ENCODE data around the gene FMNL2. TPM values are rescaled to one million over a fixed set of nuclear protein-coding genes. Genes with fewer than 3 reads are reported as not detected.

The FMNL2 gene
- total and polyA plus RNA-seq, 2 of the 4 experiments (the other 2 are of a cell fraction), result 10.9 to 11.4 TPM

- no peak overlapping the region for H2BK15ac ChIP-seq (ENCODE audit: low read depth, low read length)
Measured at GRCh38 chr2:152553518-152553917, 218.5 kb downstream of the FMNL2 start.

More at GRCh38 chr2:152553518-152553917, 218.5 kb downstream of the FMNL2 start:
- intact Hi-C loops (cut with micrococcal nuclease) (loop anchor here (10.0 kb wide), 1 partner anchor 71 kb away; no protein-coding TSS in a partner anchor), dilution Hi-C loops (cut with HindIII; ENCODE audit: low sequenced_read_pairs, unreplicated experiment) (no loop called here), in situ Hi-C loops (cut with MboI; ENCODE audit: low sequenced_read_pairs) (no loop called here)
- Histone ChIP-seq H2BK120ac (ENCODE audit: low read depth, low read length) (no peak overlapping the region), H3K27ac (ENCODE audit: insufficient read depth, low read length) (no peak overlapping the region), H3K4me2 (ENCODE audit: low read depth, low read length) (no peak overlapping the region), H3K79me1 (ENCODE audit: low read depth in 1 of 2, low read length in 2 of 2) (no peaks in the 10 kb centered on the region; a peak in 1 of 4 replicates), H3K9me1 (ENCODE audit: insufficient read depth, low read length) (peaks cover 3% of the 10 kb centered on the region; the same call in 1 of the 2 replicates), H3K4me3 (ENCODE audit: insufficient read depth, low read depth, low read length) (no peak overlapping the region), H3K27me3 (ENCODE audit: control insufficient read depth, insufficient read depth, low read length) (no peaks in the 10 kb centered on the region), H2AK9ac (replicated peaks; ENCODE audit: low read depth, low read length, poor library complexity) (no peak overlapping the region), H3K56ac (ENCODE audit: extremely low read depth, insufficient read depth, low read length) (no peak overlapping the region), H3K14ac (replicated peaks; ENCODE audit: low read depth, low read length) (no peak overlapping the region), H2BK20ac (ENCODE audit: low read depth, low read length) (no peak overlapping the region), H3K4ac (ENCODE audit: low read depth, low read length) (no peak overlapping the region), H3K9ac (ENCODE audit: low read depth, low read length) (no peak overlapping the region), H2AK5ac (ENCODE audit: low read depth, low read length) (no peak overlapping the region), H3K36me3 (ENCODE audit: control insufficient read depth, insufficient read depth, low read length) (no peaks in the 10 kb centered on the region), H4K5ac (ENCODE audit: low read depth, low read length) (no peak overlapping the region), H3K18ac (ENCODE audit: low read depth, low read length) (no peak overlapping the region), H4K91ac (ENCODE audit: insufficient read depth, low read depth, low read length) (no peak overlapping the region), H3K23ac (ENCODE audit: low read depth, low read length) (no peak overlapping the region), H4K20me1 (ENCODE audit: insufficient read depth, low read length) (no peaks in the 10 kb centered on the region), H3K9me3 (ENCODE audit: control insufficient read depth, insufficient read depth, low read length) (no peaks in the 10 kb centered on the region), H3K4me1 (ENCODE audit: control insufficient read depth, insufficient read depth, low read length) (peaks cover 2% of the 10 kb centered on the region; the same call in 1 of the 2 replicates), H4K8ac (ENCODE audit: low read depth in 2 of 2, low read length in 2 of 2) (no peak overlapping the region), H2AFZ (replicated peaks; ENCODE audit: low read length, poor library complexity) (no peak overlapping the region), H2BK5ac (ENCODE audit: low read depth, low read length, poor library complexity, severe bottlenecking) (no peak overlapping the region)
- DNase-seq (no peak), ATAC-seq (ENCODE audit: low read depth) (no peak)
- 80% methylated on average over 1 of the region's 1 CpG; no CpG with 5 or more reads in 1 of the 2 experiments for WGBS, 2 experiments (ENCODE audit: extremely low coverage in 2 of 2, insufficient read length in 1 of 2)
- TF ChIP-seq MAFK (IDR thresholded peaks at IDR 0.05; ENCODE audit: low read depth, low read length) (no peak), RCOR1 (IDR thresholded peaks at IDR 0.05; ENCODE audit: insufficient replicate concordance, low read length) (no peak), NFE2L2 (IDR thresholded peaks at IDR 0.05; ENCODE audit: low read depth, low read length) (no peak)
- no TSS peak for BruUV-seq (replicated peaks)
- ChIA-PET CTCF (no interaction called here), POLR2A (ENCODE audit: unreplicated experiment) (no interaction called here)

Data from IMR-90 (cell line).